ENCODE results near the gene RAD51B. TPM values are rescaled to one million over a fixed set of nuclear protein-coding genes. Genes with fewer than 3 reads are reported as not detected.
"Not testable (repeated sequence)": the region's sequence is repeated elsewhere in the genome, so short reads cannot be mapped to it uniquely, and the experiment has no call there.

Gene RAD51B
- total RNA-seq, 1 donor: 22.4 TPM

GRCh38 chr14:68016255-68016914 is 196.8 kb downstream of the RAD51B start:
- no peak for DNase-seq (ENCODE audit: low read depth in 2 of 3, low spot score in 2 of 3)

- DNase-seq (ENCODE audit: low read depth in 2 of 3, low spot score in 2 of 3): no peak
Observed at GRCh38 chr14:68018598-68018997, 199.0 kb downstream of the RAD51B start.

DNA sequence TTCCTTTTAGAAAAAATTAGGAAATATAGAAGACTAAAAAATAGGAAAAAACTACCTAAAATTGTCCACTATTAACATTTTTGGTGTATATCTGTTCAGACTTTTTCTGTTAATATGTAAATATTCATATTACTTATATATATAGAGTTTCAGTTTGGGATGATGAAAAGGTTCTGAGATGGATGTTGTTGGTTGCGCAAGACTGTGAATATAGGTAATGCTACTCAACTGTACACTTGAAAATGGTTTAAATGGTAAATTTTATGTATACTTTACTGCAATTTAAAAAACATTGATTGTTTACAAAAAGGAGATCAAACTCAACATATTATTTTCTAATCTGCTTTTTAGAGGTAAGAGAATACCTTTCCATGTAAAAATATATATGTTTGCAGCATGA is 200.9 kb downstream of the RAD51B start:
- DNase-seq (ENCODE audit: low read depth in 2 of 3, low spot score in 2 of 3): no peak

- no peak for DNase-seq (ENCODE audit: low read depth in 2 of 3, low spot score in 2 of 3)
Observed at GRCh38 chr14:68020999-68021663, 201.6 kb downstream of the RAD51B start.

DNA sequence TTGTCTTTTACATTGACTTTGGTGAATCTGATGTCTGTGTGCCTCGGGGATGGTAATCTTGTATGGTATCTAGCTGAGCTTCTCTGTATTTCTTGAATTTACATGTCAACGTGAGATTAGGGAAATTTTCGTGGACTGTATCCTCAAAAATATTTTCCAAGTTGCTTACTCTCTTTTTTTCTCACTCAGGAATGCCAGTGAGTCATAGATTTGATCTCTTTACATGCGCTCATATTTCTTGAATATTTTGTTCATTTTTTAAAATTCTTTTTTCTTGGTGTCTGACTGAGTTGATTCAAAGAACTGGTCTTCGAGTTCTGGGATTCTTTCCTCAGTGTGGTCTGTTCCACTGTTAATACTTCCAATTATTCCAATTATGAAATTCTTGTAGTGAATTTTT is 207.7 kb downstream of the RAD51B start:
- no peak for DNase-seq (ENCODE audit: low read depth in 2 of 3, low spot score in 2 of 3)

DNA sequence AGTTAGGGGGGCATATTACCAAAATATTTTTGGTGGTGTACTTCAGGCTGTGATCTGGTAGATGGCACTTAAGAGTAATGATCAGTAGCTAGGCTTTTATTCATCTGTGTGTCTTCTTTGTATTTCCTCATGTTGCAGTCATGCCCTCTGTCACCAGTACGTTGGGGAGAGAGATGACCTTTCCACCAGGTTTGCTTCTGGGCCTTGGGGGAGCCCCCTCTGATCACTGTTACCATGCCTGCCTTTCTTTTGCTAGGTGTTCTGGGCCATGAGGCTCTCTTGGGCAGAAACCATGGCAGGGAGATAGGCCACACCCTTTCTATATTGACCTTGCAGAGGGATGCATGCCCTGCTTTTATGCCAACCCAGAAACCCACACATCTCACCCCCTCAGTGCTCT is 208.5 kb downstream of the RAD51B start:
- no peak for DNase-seq (ENCODE audit: low read depth in 2 of 3, low spot score in 2 of 3)

- DNase-seq (ENCODE audit: low read depth in 2 of 3, low spot score in 2 of 3): not testable (repeated sequence)
Observed at GRCh38 chr14:68031011-68031410, 211.4 kb downstream of the RAD51B start.

DNA sequence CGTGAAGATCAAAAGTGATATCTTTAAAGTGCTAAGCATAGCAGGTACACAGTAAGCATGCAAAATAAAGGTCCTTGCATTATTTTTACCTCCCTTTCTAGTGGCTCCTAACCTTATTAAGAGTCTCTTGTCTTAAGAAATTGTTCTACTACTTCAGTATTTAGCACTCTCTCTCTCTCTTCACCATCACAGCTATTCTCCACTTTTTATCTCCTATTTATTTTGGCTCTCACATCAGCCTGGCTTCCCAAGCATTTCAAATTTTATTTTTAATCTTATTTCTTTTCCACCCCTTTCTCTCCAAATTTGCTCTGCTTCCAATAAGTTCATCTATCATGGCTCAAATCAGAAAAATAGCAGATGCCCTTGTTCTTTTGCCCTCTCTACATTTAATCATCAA is 212.6 kb downstream of the RAD51B start:
- no peak for DNase-seq (ENCODE audit: low read depth in 2 of 3, low spot score in 2 of 3)

DNA sequence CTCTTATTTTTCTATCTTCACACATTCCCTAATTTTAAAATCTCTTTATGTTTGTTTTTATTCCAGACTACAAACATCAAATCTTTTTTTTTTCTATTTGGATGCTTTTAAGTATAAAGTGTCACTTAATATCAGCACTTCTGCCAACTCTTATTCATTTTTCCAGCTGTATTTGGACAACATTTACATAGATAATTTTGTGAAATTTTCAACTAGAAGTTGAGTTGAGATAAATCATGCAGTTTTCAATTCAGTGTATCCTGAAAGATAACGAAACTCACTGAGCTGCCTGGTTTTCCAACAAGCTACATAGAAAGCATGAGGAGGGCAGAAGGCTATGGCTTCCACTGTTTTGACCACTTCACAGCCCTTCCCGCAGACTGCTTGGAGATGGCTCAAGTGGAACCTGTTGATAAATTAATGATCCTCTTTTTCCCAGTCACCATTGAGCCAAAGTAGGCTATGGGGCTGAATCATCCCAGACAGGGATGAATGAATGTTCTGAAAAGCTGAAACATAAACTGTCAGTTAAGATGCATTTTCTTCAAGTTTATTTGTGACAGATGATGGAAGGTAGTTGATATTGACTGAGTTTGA is 213.9 kb downstream of the RAD51B start:
- no peak for DNase-seq (ENCODE audit: low read depth in 2 of 3, low spot score in 2 of 3)

DNA sequence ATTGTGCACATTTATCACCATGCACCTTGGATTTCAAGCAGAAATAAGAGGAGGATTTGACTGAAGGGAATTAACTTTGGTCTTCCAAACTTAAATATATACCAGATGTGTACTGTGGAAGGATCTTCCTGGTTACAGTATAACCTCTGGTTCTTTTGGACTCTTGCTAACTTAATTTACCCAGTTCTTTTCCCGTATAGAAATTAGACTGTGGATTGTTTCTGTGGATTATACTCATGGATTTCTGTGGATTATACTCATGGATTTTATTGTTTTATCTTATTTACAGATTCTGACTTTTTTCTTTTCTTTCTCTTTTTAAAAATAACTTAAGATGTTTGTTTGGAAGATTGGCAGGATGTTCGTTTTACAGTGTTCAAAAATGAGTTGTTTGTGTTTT is 215.3 kb downstream of the RAD51B start:
- no peak for DNase-seq (ENCODE audit: low read depth in 2 of 3, low spot score in 2 of 3)

DNA sequence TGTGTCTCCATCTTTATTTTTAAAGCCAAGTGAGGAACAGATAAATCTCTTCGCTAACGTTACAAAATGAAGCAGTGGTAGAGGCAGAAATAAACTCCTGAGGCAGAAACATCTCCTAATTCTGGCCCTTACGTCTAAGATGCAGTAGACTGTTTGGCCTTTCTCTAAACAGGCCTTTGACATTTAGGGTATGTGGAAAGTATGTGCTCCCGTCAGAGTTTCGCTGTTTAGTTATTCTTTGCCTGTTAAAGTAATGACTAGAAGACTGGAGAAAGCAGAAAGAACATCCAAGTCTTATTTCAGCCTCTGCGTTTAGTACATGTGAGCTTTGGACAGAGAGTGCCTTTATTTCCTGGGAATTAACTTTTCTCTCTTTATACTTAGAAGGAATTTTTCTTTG is 216.6 kb downstream of the RAD51B start:
- DNase-seq (ENCODE audit: low read depth in 2 of 3, low spot score in 2 of 3): no peak

GRCh38 chr14:68039593-68039992 is 220.0 kb downstream of the RAD51B start:
- DNase-seq (ENCODE audit: low read depth in 2 of 3, low spot score in 2 of 3): no peak

- no peak for DNase-seq (ENCODE audit: low read depth in 2 of 3, low spot score in 2 of 3)
Observed at GRCh38 chr14:68040633-68041369, 221.2 kb downstream of the RAD51B start.

- DNase-seq (ENCODE audit: low read depth in 2 of 3, low spot score in 2 of 3): no peak
Observed at GRCh38 chr14:68041876-68042354, 222.3 kb downstream of the RAD51B start.

DNA sequence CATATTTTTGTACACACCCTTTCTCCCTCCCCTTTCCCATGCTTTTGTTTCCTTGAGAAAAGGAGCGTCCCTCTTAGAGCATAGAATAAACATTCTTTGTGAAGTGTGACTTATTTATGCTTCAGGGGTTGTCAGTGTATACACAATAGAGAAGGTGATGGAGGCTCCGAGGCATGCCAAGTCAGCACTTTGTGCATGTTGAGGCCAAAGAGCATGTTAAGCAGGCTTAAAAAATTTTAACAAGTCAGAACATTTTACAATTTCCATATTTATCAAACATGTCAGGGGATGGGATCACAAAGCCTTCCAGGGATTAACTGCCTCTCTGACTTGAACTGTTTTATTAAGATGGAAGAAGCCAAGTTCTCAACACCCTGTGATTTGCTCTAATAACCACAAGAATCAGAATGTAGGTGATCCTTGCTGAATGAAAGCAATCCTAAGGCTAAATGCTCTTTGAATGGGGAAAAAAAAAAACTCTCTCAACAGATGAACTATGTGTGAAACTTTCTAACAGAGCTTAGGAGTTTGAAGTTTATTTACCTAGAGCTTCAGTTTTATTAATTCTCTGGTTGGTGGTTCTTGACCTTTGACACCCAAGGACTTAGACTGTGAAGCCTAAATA is 223.1 kb downstream of the RAD51B start:
- no peak for DNase-seq (ENCODE audit: low read depth in 2 of 3, low spot score in 2 of 3)

- DNase-seq (ENCODE audit: low read depth in 2 of 3, low spot score in 2 of 3): no peak
Observed at GRCh38 chr14:68043752-68044151, 224.2 kb downstream of the RAD51B start.

DNA sequence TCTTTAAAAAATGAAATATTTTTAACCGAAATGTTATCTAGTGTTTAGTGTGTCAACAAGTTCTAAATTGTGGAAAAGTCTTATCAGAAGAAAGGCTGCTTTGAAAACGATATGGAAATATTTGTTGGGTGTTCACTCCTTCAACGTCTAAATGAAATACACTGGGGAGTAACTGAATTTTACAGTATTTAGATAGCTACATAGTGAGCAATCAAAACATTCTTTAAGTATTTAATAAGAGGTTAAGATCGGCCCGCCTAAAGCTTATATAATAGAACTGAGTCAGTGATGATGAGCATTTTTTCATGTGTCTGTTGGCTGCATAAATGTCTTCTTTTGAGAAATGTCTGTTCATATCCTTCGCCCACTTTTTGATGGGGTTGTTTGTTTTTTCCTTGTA is 228.3 kb downstream of the RAD51B start:
- no peak for DNase-seq (ENCODE audit: low read depth in 2 of 3, low spot score in 2 of 3)

DNA sequence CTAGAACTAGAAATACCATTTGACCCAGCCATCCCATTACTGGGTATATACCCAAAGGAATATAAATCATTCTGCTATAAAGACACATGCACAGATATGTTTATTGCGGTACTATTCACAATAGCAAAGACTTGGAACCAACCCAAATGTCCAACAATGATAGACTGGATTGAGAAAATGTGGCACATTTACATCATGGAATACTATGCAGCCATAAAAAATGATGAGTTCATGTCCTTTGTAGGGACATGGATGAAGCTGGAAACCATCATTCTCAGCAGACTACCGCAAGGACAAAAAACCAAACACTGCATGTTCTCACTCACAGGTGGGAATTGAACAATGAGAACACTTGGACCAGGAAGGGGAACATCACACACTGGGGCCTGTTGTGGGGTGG is 229.2 kb downstream of the RAD51B start:
- DNase-seq (ENCODE audit: low read depth in 2 of 3, low spot score in 2 of 3): not testable (repeated sequence)

- no peak for DNase-seq (ENCODE audit: low read depth in 2 of 3, low spot score in 2 of 3)
Observed at GRCh38 chr14:68050177-68050576, 230.6 kb downstream of the RAD51B start.

DNA sequence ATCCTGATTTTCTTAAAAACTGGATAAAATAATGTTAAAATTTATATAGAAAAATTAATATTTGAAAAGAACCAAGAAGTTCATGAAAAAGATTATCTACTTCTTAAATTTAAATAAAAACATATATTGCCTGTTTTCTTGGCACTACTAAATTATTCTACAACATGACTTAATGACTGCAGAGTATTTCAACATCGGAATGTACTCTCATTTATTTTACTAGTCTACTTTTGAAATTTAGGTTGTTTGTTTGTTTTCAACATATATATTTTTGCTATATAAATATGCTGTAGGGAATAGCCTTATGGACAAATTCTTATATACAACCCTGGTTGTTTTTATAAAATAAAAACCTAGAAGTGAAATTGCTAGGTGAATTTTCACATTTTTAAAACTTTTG is 231.6 kb downstream of the RAD51B start:
- no peak for DNase-seq (ENCODE audit: low read depth in 2 of 3, low spot score in 2 of 3)

GRCh38 chr14:68060198-68060597 is 240.6 kb downstream of the RAD51B start:
- DNase-seq (ENCODE audit: low read depth in 2 of 3, low spot score in 2 of 3): no peak

Data from hematopoietic multipotent progenitor cell (in vitro differentiated cells).